SU-DHL-6 (cell line): ENCODE results near the gene PCYT2.

Source experiments
- EZH2phosphoT487 ChIP-seq: fragments of 200-600 bp; sonication (generic), shearing (Covaris generic); conservative IDR thresholded peaks from 2 replicates; pipeline ENCODE4 v1.6.1; 2018; ENCODE audit warnings: mild to moderate bottlenecking, antibody characterized with exemption, low read length, moderate library complexity, mixed read lengths
- TF ChIP-seq, protein P1 (sequence below): fragments of 200-600 bp; sonication (generic); IDR thresholded peaks from one replicate; pipeline ENCODE4 v1.5.1; 2017; ENCODE audit warnings: antibody characterized with exemption, mild to moderate bottlenecking, low read length, moderate library complexity; ENCODE audit not compliant: insufficient read depth, poor library complexity, severe bottlenecking

- TF ChIP-seq, protein P1, sequence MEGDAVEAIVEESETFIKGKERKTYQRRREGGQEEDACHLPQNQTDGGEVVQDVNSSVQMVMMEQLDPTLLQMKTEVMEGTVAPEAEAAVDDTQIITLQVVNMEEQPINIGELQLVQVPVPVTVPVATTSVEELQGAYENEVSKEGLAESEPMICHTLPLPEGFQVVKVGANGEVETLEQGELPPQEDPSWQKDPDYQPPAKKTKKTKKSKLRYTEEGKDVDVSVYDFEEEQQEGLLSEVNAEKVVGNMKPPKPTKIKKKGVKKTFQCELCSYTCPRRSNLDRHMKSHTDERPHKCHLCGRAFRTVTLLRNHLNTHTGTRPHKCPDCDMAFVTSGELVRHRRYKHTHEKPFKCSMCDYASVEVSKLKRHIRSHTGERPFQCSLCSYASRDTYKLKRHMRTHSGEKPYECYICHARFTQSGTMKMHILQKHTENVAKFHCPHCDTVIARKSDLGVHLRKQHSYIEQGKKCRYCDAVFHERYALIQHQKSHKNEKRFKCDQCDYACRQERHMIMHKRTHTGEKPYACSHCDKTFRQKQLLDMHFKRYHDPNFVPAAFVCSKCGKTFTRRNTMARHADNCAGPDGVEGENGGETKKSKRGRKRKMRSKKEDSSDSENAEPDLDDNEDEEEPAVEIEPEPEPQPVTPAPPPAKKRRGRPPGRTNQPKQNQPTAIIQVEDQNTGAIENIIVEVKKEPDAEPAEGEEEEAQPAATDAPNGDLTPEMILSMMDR = no peak
- TF ChIP-seq EZH2phosphoT487 = no peak
Observed at GRCh38 chr17:81899514-81900166, 11.6 kb downstream of the PCYT2 start.
